Measurements from ENCODE around the gene AP4B1.

The AP4B1 gene

GRCh38 chr1:113929750-113930498 is 25.3 kb upstream of the AP4B1 start:
- no peak for DNase-seq

DNA sequence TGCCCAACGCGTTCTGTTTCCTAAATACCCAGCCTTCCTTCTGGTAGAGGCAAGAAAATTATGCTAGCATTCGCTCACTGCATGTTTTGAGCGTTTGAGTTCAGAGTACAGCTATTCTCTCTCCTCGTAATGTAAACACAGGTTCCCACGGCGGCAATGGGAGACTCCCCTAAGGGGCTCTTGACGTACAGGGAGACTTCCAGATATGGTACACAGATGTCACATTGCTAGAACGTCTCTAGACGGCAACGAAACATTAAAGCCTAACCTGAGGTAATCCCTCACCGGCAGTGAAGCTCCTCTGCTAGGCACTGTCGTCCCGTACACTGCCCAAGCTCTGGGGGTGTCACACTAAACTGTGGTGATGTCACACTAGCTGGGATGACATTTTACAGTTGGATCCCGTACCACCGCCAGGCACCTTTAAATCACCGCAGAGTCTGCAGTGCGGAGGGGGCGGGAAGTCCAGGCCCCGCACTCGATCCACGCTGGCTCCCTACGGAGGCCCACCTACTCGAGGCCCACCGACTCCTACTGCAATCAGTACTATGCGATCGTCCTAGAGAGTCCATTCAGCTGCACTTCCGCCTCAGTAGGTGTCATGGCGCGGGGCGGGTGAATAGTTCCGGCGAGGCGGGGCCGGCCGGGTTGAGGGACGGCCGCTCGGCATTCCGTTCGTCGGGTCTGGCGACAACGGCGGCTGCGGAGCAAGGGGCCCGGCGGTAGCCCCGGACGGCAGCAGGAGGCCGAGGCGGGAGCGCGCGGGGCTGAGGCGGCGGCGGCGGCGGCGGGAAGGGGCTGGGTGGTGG is 24.5 kb upstream of the AP4B1 start, which contains the start of gene HIPK1:
HIPK1 (plus strand) TSS at position 384 of the 809 bp plus-strand sequence.
- DNase-seq, result peak; percentile 79

DNA sequence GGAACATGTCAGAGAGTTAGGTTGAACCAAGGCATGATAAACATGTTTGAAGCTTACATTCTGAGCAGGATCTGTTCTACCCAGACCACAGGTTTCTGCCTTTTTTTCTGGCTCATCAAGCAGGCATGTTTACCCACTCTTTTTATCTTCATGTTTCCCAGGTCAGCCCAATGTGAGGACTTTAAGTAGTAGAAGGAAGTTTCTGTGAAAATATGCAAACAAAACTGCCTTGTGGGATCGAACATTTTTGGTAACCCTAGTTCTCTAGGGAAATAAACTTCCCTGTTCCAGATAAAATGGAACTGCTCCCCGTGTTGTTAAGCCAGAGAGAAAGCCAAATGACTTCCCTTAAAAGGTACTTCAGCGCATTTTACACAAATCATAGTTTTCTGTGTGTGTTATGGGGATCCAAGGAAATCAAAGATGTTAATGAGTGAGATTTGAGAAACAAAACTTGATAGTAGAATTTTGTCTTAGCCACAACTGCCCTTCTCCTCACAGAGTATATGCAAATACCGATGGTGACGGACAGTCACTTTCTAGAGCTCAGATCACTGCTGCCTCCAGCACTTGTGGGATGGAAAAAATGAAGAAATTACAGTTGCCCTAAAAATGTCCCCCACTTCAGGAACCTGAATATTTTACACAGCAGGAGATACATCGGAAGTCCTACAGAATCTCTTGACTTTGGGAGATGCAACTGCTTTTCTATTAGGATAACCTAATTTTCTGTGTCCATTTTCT is 23.8 kb upstream of the AP4B1 start:
- DNase-seq, result peak in 1 of 2 experiments; percentile 38

DNA sequence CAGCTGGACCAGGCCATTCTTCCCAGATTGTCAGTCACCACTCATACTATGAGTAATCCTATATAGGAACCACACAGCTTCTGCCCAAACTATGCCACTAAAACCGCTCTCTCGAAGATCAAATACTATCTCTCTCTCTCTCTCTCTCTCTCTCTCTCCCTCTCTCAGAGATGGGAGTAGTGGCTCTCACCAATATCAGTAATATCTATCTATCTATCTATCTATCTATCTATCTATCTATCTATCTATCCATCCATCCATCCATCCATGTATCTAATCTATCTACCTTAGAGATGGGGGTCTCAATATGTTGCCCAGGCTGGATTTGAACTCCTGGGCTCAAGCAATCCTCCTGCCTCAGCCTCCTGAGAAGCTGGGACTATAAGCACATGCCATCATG is 19.9 kb upstream of the AP4B1 start:
- no peak for DNase-seq

- DNase-seq, result no peak
These were observed 18.4 kb upstream of the AP4B1 start for GRCh38 chr1:113922957-113923356.

- no peak for DNase-seq
These were observed 13.6 kb upstream of the AP4B1 start for GRCh38 chr1:113918243-113918642.

- DNase-seq, result peak; percentile 21 to 22
These were observed 12.9 kb upstream of the AP4B1 start for GRCh38 chr1:113917400-113918082.

GRCh38 chr1:113916974-113917373 is 12.4 kb upstream of the AP4B1 start:
- DNase-seq, result no peak

- no peak for DNase-seq
These were observed 9.5 kb upstream of the AP4B1 start for GRCh38 chr1:113913887-113914664.

GRCh38 chr1:113913312-113913668 is 8.7 kb upstream of the AP4B1 start:
- no peak for DNase-seq

DNA sequence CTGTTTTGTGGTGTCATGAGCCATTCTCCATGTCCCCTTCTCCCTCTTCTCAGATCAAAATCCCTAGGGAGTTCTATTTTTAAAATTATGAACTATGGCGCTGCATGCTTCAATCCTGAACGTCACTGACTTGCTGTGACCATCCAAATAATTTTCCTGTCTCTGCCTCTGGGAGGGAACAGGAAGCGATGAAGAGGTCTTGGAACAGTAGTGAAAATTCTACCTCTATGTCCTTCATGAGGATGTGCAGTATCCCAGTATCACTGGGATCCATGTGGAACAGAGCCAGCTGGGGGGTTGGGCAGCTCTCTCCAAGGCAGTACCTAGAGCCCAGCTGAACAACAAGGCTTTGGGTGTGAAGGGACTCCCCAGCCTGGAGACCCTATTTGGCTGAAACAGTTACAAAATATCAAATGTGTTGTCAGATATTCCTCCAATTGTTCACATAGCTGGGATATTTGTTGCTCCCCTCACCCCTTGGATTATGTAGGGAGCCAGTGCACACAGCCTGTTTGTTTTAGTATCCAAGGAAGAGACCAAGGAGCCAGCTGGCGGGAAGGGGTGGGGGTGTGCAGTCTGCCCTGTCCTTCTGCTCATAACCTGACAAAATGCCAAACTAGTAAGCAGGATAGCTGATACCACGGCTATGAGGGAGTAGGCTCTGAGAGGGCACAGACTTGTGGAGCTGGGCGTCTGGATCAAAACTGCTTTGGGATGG is 8.2 kb upstream of the AP4B1 start:
- no peak for DNase-seq

GRCh38 chr1:113905435-113905861 is 849 bp upstream of the AP4B1 start:
- peak in 1 of 2 experiments; percentile 41 for DNase-seq

GRCh38 chr1:113904293-113904673 is 316 bp downstream of the AP4B1 start:
- DNase-seq, result peak; percentile 45 to 47

DNA sequence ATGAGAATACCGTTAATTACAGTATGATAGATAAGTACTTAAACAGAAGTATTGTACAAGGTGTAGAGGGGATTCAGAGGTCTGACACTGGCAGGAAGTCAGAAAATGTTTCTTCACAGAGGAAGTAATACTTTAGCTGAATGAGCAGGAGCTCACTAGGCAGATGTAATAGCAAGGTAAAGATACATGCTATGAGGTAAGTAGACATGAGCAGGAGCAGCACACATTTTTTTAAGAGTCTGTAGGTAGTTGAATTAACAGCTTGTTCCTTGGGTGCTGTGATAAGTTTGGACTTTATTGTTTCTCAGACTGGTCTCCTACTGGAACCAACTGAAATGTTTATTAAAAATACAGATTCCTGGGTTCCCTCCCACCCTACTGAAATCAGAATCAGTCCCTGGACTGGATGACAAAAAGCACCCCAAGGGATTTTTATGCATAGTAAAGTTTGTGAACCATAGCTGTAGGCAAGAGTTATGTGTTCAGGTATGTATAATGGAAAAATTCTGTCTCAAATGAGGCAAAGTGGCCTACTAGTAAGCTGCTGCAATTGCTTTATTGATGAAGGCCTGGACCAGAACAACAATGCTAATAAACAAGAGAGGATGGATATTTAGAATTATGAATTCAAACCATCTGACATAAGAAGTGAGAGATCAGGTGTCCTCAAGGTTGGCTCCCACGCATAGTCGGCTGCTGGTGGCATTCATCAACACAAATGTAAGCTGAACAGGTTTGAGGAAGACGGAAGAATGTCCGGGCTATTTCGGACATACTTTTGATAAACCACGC is 902 bp downstream of the AP4B1 start:
- DNase-seq, result peak; percentile 34 to 48

GRCh38 chr1:113901191-113901590 is 3.4 kb downstream of the AP4B1 start:
- DNase-seq, result no peak

- no peak for DNase-seq
These were observed 5.5 kb downstream of the AP4B1 start for GRCh38 chr1:113899111-113899510.

- DNase-seq, result peak; percentile 66 to 80
These were observed 6.3 kb downstream of the AP4B1 start for GRCh38 chr1:113898241-113898814.

GRCh38 chr1:113895961-113896360 is 8.6 kb downstream of the AP4B1 start:
- no peak for DNase-seq

- no peak for DNase-seq
These were observed 9.5 kb downstream of the AP4B1 start for GRCh38 chr1:113895098-113895497.

- DNase-seq, result no peak
These were observed 11.3 kb downstream of the AP4B1 start for GRCh38 chr1:113893267-113893666.
